GM12892 (cell line): ENCODE results near the gene RTN4R.
"Not testable (repeated sequence)": the region's sequence is repeated elsewhere in the genome, so short reads cannot be mapped to it uniquely, and the experiment has no call there.

ENCODE experiments used
- POLR2A ChIP-seq: IDR thresholded peaks from 2 replicates; pipeline ENCODE4 v1.6.1; 2011; ENCODE audit warnings: low read depth, low read length, control low read depth
- POLR2AphosphoS5 ChIP-seq: IDR thresholded peaks from 2 replicates; pipeline ENCODE4 v1.6.1; 2011; ENCODE audit warnings: low read depth, low read length, control low read depth
- TAF1 ChIP-seq: IDR thresholded peaks from 2 replicates; pipeline ENCODE4 v1.6.1; 2011; ENCODE audit warnings: low read depth, mild to moderate bottlenecking, control low read depth, low read length, borderline replicate concordance

- TF ChIP-seq POLR2AphosphoS5, POLR2A, TAF1: not testable (repeated sequence)
Observed at GRCh38 chr22:20305230-20305893, 37.2 kb upstream of the RTN4R start.
